IMR-90 (cell line): ENCODE data around the gene C1QTNF5. TPM values are rescaled to one million over a fixed set of nuclear protein-coding genes. Genes with fewer than 3 reads are reported as not detected.

ENCODE experiments used
- ATAC-seq: fragments of 200-7000 bp; cut with Tn5 transposase; 2 replicates; pipeline ENCODE4 v1.9.1; 2020; ENCODE audit warnings: low read depth, mild to moderate bottlenecking, moderate library complexity
- BruUV-seq: library from RNA; stranded (reverse); fragments of 400-500 nt; replicated peaks from 2 replicates; lab custom pipeline; 2021; lab: Mats Ljungman, UMichigan
- CTCF ChIA-PET: fragments of 300-600 bp; formaldehyde crosslinking; extraction: SDS; loops from one replicate; lab custom pipeline; 2021; ENCODE audit warnings: antibody characterized with exemption; lab: Yijun Ruan, JAX
- POLR2A ChIA-PET: fragments of 300-600 bp; sonication (Branson Sonifier 250); formaldehyde crosslinking; loops from one replicate; lab custom pipeline; 2022; ENCODE audit warnings: antibody characterized with exemption; ENCODE audit not compliant: unreplicated experiment; lab: Charles Lee
- DNase-seq: peaks from one replicate; pipeline ENCODE4 v3.0.0; 2013
- H2AFZ ChIP-seq: replicated peaks from 2 replicates; pipeline ENCODE3; 2013; ENCODE audit warnings: low read length, mild to moderate bottlenecking; ENCODE audit not compliant: poor library complexity
- H2AK5ac ChIP-seq: 2 replicates; pipeline ENCODE4 v1.6.1; 2013; ENCODE audit warnings: low read depth, low read length, inconsistent platforms
- H2AK9ac ChIP-seq: replicated peaks from 2 replicates; pipeline ENCODE3; 2013; ENCODE audit warnings: mild to moderate bottlenecking, low read depth, low read length, moderate library complexity; ENCODE audit not compliant: poor library complexity
- H2BK120ac ChIP-seq: 2 replicates; pipeline ENCODE4 v1.6.1; 2013; ENCODE audit warnings: low read depth, low read length, inconsistent platforms
- H2BK15ac ChIP-seq: 3 replicates; pipeline ENCODE4 v1.6.1; 2013; ENCODE audit warnings: low read depth, low read length, inconsistent platforms
- H2BK20ac ChIP-seq: 2 replicates; pipeline ENCODE4 v1.6.1; 2013; ENCODE audit warnings: low read depth, mild to moderate bottlenecking, inconsistent platforms, low read length, moderate library complexity
- H2BK5ac ChIP-seq: 2 replicates; pipeline ENCODE4 v1.6.1; 2013; ENCODE audit warnings: mild to moderate bottlenecking, low read depth, low read length, inconsistent platforms; ENCODE audit not compliant: poor library complexity, severe bottlenecking
- H3K14ac ChIP-seq: replicated peaks from 2 replicates; pipeline ENCODE4 v1.6.1; 2013; ENCODE audit warnings: low read depth, low read length, inconsistent platforms
- H3K18ac ChIP-seq: 2 replicates; pipeline ENCODE4 v1.6.1; 2013; ENCODE audit warnings: low read depth, low read length, control low read depth
- H3K23ac ChIP-seq: 2 replicates; pipeline ENCODE4 v1.6.1; 2013; ENCODE audit warnings: low read depth, low read length, inconsistent platforms
- H3K27ac ChIP-seq: 2 replicates; pipeline ENCODE4 v1.5.1; 2013; ENCODE audit warnings: mild to moderate bottlenecking, control low read depth, low read length; ENCODE audit not compliant: insufficient read depth
- H3K27me3 ChIP-seq: 2 replicates; pipeline ENCODE4 v1.6.1; 2013; ENCODE audit warnings: low read length; ENCODE audit not compliant: control insufficient read depth, insufficient read depth
- H3K36me3 ChIP-seq: 2 replicates; pipeline ENCODE4 v1.6.1; 2013; ENCODE audit warnings: low read length, mixed read lengths; ENCODE audit not compliant: control insufficient read depth, insufficient read depth
- H3K4ac ChIP-seq: 2 replicates; pipeline ENCODE4 v1.6.1; 2013; ENCODE audit warnings: low read depth, low read length, inconsistent platforms
- H3K4me1 ChIP-seq: 2 replicates; pipeline ENCODE4 v1.6.1; 2013; ENCODE audit warnings: low read length, mixed read lengths; ENCODE audit not compliant: control insufficient read depth, insufficient read depth
- H3K4me2 ChIP-seq: 2 replicates; pipeline ENCODE4 v1.6.1; 2013; ENCODE audit warnings: low read depth, mild to moderate bottlenecking, control low read depth, low read length, moderate library complexity
- H3K4me3 ChIP-seq: 2 replicates; pipeline ENCODE4 v1.5.1; 2013; ENCODE audit warnings: low read depth, mild to moderate bottlenecking, control low read depth, low read length, moderate library complexity; ENCODE audit not compliant: insufficient read depth
- H3K56ac ChIP-seq: 2 replicates; pipeline ENCODE4 v1.6.1; 2013; ENCODE audit warnings: low read length, inconsistent platforms; ENCODE audit not compliant: insufficient read depth; ENCODE audit errors: extremely low read depth
- H3K79me1 ChIP-seq, 2 experiments: 2 replicates each; pipeline ENCODE4 v1.6.1; 2013; ENCODE audit warnings: low read length in 2 of 2, inconsistent platforms in 1 of 2, low read depth in 1 of 2
- H3K9ac ChIP-seq: 2 replicates; pipeline ENCODE4 v1.6.1; 2013; ENCODE audit warnings: low read depth, low read length, control low read depth
- H3K9me1 ChIP-seq: 2 replicates; pipeline ENCODE4 v1.6.1; 2013; ENCODE audit warnings: low read length, inconsistent platforms; ENCODE audit not compliant: insufficient read depth
- H3K9me3 ChIP-seq: 2 replicates; pipeline ENCODE4 v1.6.1; 2013; ENCODE audit warnings: low read length; ENCODE audit not compliant: control insufficient read depth, insufficient read depth
- H4K20me1 ChIP-seq: 2 replicates; pipeline ENCODE4 v1.6.1; 2013; ENCODE audit warnings: low read length, inconsistent platforms; ENCODE audit not compliant: insufficient read depth
- H4K5ac ChIP-seq: 2 replicates; pipeline ENCODE4 v1.6.1; 2013; ENCODE audit warnings: mild to moderate bottlenecking, low read depth, low read length, control low read depth
- H4K8ac ChIP-seq, 2 experiments: 2 replicates each; pipeline ENCODE4 v1.6.1; 2013; ENCODE audit warnings: low read depth in 2 of 2, low read length in 2 of 2, control low read depth in 1 of 2, inconsistent platforms in 1 of 2
- H4K91ac ChIP-seq: 2 replicates; pipeline ENCODE4 v1.6.1; 2013; ENCODE audit warnings: low read depth, low read length, inconsistent platforms; ENCODE audit not compliant: insufficient read depth
- CEBPB ChIP-seq: IDR thresholded peaks from 2 replicates; pipeline ENCODE4 v1.6.1; 2012; ENCODE audit warnings: low read depth, low read length, improper control_type of control experiment
- CHD1 ChIP-seq: IDR thresholded peaks from 2 replicates; pipeline ENCODE4 v1.6.1; 2012; ENCODE audit warnings: low read depth, low read length, improper control_type of control experiment
- FOS ChIP-seq: fragments of 150-350 bp; IDR thresholded peaks from 2 replicates; pipeline ENCODE4 v1.6.1; 2016; ENCODE audit warnings: low read depth, low read length
- MAFK ChIP-seq: IDR thresholded peaks from 2 replicates; pipeline ENCODE4 v1.6.1; 2012; ENCODE audit warnings: low read depth, low read length, improper control_type of control experiment
- NFE2L2 ChIP-seq: fragments of 150-350 bp; IDR thresholded peaks from 2 replicates; pipeline ENCODE4 v1.6.1; 2016; ENCODE audit warnings: low read depth, mild to moderate bottlenecking, low read length
- POLR2A ChIP-seq: IDR thresholded peaks from 2 replicates; pipeline ENCODE4 v1.6.1; 2012; ENCODE audit warnings: mild to moderate bottlenecking, low read depth, low read length
- RCOR1 ChIP-seq: IDR thresholded peaks from 2 replicates; pipeline ENCODE4 v1.6.1; 2012; ENCODE audit warnings: mild to moderate bottlenecking, low read length, improper control_type of control experiment; ENCODE audit not compliant: insufficient replicate concordance
- RFX5 ChIP-seq: IDR thresholded peaks from 2 replicates; pipeline ENCODE4 v1.8.0; 2012; ENCODE audit warnings: low read depth, mild to moderate bottlenecking, low read length, moderate library complexity
- SMC3 ChIP-seq: fragments of 150-350 bp; IDR thresholded peaks from 2 replicates; pipeline ENCODE4 v1.6.1; 2016; ENCODE audit warnings: low read depth, mild to moderate bottlenecking, antibody characterized with exemption, low read length, moderate library complexity
- WGBS, 2 experiments: methylation state at CpG; one replicate each; pipeline versions ENCODE4 v1.1.5 to v1.1.7; 2013; ENCODE audit warnings: missing lambda C conversion rate in 2 of 2; ENCODE audit not compliant: insufficient read length in 1 of 2; ENCODE audit errors: extremely low coverage in 2 of 2; 5-methylcytosine and 5-hydroxymethylcytosine counted together
- dilution Hi-C: fragments of 300-500 bp; cut with HindIII; formaldehyde crosslinking; loops from one replicate; pipeline ENCODE4 v1.14.3; 2018; ENCODE audit warnings: low sequenced_read_pairs; ENCODE audit not compliant: unreplicated experiment
- in situ Hi-C: fragments of 300-500 bp; cut with MboI; formaldehyde crosslinking; loops from 3 replicates; pipeline ENCODE4 v1.14.3; 2019; ENCODE audit warnings: low sequenced_read_pairs, inconsistent platforms, mixed read lengths
- intact Hi-C: fragments of 100-400 bp; cut with micrococcal nuclease; formaldehyde crosslinking; loops from 2 replicates; pipeline ENCODE4 v1.10.0; 2022
- polyA plus RNA-seq, 3 experiments: library from polyadenylated mRNA; depleted of rRNA; stranded (reverse); fragments of >200 nt; gene quantifications; 2 replicates each; pipeline ENCODE4 v1.2.3, GENCODE V29; 2012; ENCODE audit warnings: low replicate concordance in 1 of 3
- total RNA-seq: library from RNA; depleted of rRNA; stranded (reverse); fragments of >200 nt; gene quantifications from 2 replicates; pipeline ENCODE4 v1.2.3, GENCODE V29; 2012
- TF ChIP-seq, protein P1 (sequence below): fragments of 150-350 bp; IDR thresholded peaks from 2 replicates; pipeline ENCODE4 v1.6.1; 2017; ENCODE audit warnings: mild to moderate bottlenecking, antibody characterized with exemption, low read length, low read depth

The C1QTNF5 gene
- total and polyA plus RNA-seq, 2 of the 4 experiments (the other 2 are of a cell fraction) = 2.0 to 5.4 TPM

DNA sequence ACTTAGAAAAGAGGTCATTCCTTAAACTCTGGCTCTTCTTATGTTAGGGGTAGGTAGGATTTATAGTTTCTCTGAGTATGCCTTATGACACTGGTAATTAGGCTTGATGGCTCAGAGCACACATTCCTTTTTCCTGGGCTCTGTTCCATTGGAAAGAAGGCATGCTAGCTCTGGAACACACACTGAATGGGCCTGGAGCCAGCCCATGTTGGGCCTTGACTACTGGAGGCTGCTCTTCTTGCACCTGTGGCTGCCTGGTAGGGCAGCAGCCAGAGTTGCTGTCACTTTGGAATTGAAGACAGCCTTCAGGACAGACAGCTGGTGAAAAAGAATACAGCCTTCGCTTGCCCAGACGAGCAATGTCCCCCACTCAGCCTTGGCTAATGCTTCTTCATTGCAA, 42.0 kb downstream of the C1QTNF5 start:
- Histone ChIP-seq H3K9me3 (no peaks in the 10 kb centered on the region), H3K4me2 (no peak overlapping the region), H3K9ac (no peak overlapping the region), H3K23ac (no peak overlapping the region), H2BK120ac (no peak overlapping the region), H3K9me1 (peaks cover 4% of the 10 kb centered on the region; the same call in 1 of the 2 replicates), H3K4me3 (no peak overlapping the region), H3K18ac (no peak overlapping the region), H4K91ac (no peak overlapping the region), H2BK5ac (no peak overlapping the region), H3K27ac (no peak overlapping the region), H4K20me1 (no peaks in the 10 kb centered on the region), H2BK15ac (no peak overlapping the region), H4K5ac (no peak overlapping the region), H3K4me1 (no peaks in the 10 kb centered on the region), H4K8ac (no peak overlapping the region), H3K14ac (no peak overlapping the region), H2AFZ (no peak overlapping the region), H3K79me1 (peaks cover 10 to 48% of the 10 kb centered on the region in 2 experiments), H2AK5ac (no peak overlapping the region), H2BK20ac (no peak overlapping the region), H3K4ac (no peak overlapping the region), H3K56ac (no peak overlapping the region), H2AK9ac (no peak overlapping the region), H3K27me3 (no peaks in the 10 kb centered on the region), H3K36me3 (peaks cover 30% of the 10 kb centered on the region)
- ATAC-seq (no peak), DNase-seq (no peak)
- dilution Hi-C loops = no loop called here
- BruUV-seq = no TSS peak
- no CpG with 5 or more reads among the region's 2 CpGs for WGBS, 2 experiments
- intact Hi-C loops = no loop called here
- CTCF ChIA-PET = no interaction called here
- no peak for TF ChIP-seq FOS
- TF ChIP-seq CEBPB = no peak
- TF ChIP-seq SMC3 = no peak
- no peak for TF ChIP-seq CHD1
- TF ChIP-seq RCOR1 = no peak
- TF ChIP-seq, protein P1, sequence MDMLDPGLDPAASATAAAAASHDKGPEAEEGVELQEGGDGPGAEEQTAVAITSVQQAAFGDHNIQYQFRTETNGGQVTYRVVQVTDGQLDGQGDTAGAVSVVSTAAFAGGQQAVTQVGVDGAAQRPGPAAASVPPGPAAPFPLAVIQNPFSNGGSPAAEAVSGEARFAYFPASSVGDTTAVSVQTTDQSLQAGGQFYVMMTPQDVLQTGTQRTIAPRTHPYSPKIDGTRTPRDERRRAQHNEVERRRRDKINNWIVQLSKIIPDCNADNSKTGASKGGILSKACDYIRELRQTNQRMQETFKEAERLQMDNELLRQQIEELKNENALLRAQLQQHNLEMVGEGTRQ = no peak
- TF ChIP-seq MAFK = no peak
- TF ChIP-seq RFX5 = no peak
- no peak for TF ChIP-seq POLR2A
- TF ChIP-seq NFE2L2 = no peak
- in situ Hi-C loops = no loop called here
- POLR2A ChIA-PET = no interaction called here
